Liver (tissue), 3 donors: ENCODE measurements around the gene HSF2BP.

Experiments
- CTCF ChIP-seq: fragments of 150-350 bp; IDR thresholded peaks from 2 replicates; pipeline ENCODE4 v1.5.1; 2017; ENCODE audit warnings: improper control_type of control experiment, low read depth, low read length; ENCODE audit not compliant: missing input control
- EGR1 ChIP-seq, 2 donors: IDR thresholded peaks; 2 replicates each; pipeline ENCODE4 v1.6.1; 2016 to 2018; ENCODE audit warnings: antibody characterized with exemption in 2 of 2, low read depth in 2 of 2
- FOXA1 ChIP-seq: IDR thresholded peaks from 2 replicates; pipeline ENCODE4 v1.6.1; 2016; ENCODE audit warnings: antibody characterized with exemption
- GABPA ChIP-seq, 2 donors: IDR thresholded peaks in 1 of 2; conservative IDR thresholded peaks in 1 of 2; 2 replicates each; pipeline ENCODE4 v1.6.1; 2016; ENCODE audit warnings: antibody characterized with exemption in 2 of 2, mild to moderate bottlenecking in 1 of 2, moderate library complexity in 1 of 2
- MAX ChIP-seq: IDR thresholded peaks from 2 replicates; pipeline ENCODE4 v1.6.1; 2016; ENCODE audit warnings: antibody characterized with exemption
- RAD21 ChIP-seq, 2 donors: IDR thresholded peaks; 2 replicates each; pipeline ENCODE4 v1.6.1; 2016; ENCODE audit warnings: antibody characterized with exemption in 2 of 2, mild to moderate bottlenecking in 2 of 2
- SP1 ChIP-seq: IDR thresholded peaks from 2 replicates; pipeline ENCODE4 v1.6.1; 2018; ENCODE audit warnings: antibody characterized with exemption, mild to moderate bottlenecking
- TAF1 ChIP-seq: conservative IDR thresholded peaks from 2 replicates; pipeline ENCODE4 v1.6.1; 2016; ENCODE audit warnings: antibody characterized with exemption, mild to moderate bottlenecking
- YY1 ChIP-seq: IDR thresholded peaks from 2 replicates; pipeline ENCODE4 v1.6.1; 2016; ENCODE audit warnings: antibody characterized with exemption, mild to moderate bottlenecking
- ZBTB33 ChIP-seq: IDR thresholded peaks from 2 replicates; pipeline ENCODE4 v1.6.1; 2016; ENCODE audit warnings: antibody characterized with exemption
- TF ChIP-seq, protein P1 (sequence below): IDR thresholded peaks from 2 replicates; pipeline ENCODE4 v1.6.1; 2016; ENCODE audit warnings: antibody characterized with exemption, mild to moderate bottlenecking
- TF ChIP-seq, protein P2 (sequence below): IDR thresholded peaks from 2 replicates; pipeline ENCODE4 v1.6.1; 2016; ENCODE audit warnings: antibody characterized with exemption
- donor health status: healthy.
- donor health status: healthy.

- TF ChIP-seq FOXA1 (no peak), CTCF (no peak), SP1 (no peak), RAD21 (IDR thresholded peaks at IDR 0.05) (no peak), MAX (no peak), YY1 (no peak), ZBTB33 (no peak), TAF1 (no peak), GABPA (IDR thresholded peaks at IDR 0.05 in 1 of 2, conservative IDR thresholded peaks at IDR 0.05 in 1 of 2) (no peak), EGR1 (IDR thresholded peaks at IDR 0.05; ENCODE audit: low read depth in 2 of 2) (no peak)
- TF ChIP-seq, protein P1, sequence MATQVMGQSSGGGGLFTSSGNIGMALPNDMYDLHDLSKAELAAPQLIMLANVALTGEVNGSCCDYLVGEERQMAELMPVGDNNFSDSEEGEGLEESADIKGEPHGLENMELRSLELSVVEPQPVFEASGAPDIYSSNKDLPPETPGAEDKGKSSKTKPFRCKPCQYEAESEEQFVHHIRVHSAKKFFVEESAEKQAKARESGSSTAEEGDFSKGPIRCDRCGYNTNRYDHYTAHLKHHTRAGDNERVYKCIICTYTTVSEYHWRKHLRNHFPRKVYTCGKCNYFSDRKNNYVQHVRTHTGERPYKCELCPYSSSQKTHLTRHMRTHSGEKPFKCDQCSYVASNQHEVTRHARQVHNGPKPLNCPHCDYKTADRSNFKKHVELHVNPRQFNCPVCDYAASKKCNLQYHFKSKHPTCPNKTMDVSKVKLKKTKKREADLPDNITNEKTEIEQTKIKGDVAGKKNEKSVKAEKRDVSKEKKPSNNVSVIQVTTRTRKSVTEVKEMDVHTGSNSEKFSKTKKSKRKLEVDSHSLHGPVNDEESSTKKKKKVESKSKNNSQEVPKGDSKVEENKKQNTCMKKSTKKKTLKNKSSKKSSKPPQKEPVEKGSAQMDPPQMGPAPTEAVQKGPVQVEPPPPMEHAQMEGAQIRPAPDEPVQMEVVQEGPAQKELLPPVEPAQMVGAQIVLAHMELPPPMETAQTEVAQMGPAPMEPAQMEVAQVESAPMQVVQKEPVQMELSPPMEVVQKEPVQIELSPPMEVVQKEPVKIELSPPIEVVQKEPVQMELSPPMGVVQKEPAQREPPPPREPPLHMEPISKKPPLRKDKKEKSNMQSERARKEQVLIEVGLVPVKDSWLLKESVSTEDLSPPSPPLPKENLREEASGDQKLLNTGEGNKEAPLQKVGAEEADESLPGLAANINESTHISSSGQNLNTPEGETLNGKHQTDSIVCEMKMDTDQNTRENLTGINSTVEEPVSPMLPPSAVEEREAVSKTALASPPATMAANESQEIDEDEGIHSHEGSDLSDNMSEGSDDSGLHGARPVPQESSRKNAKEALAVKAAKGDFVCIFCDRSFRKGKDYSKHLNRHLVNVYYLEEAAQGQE: no peak
- TF ChIP-seq, protein P2, sequence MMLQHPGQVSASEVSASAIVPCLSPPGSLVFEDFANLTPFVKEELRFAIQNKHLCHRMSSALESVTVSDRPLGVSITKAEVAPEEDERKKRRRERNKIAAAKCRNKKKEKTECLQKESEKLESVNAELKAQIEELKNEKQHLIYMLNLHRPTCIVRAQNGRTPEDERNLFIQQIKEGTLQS: no peak
Measured at GRCh38 chr21:43588957-43589356, 70.3 kb downstream of the HSF2BP start.
